Transverse colon (tissue), 4 donors: ENCODE data around the gene REG3G. TPM values are rescaled to one million over a fixed set of nuclear protein-coding genes. Genes with fewer than 3 reads are reported as not detected.

Source experiments
- DNase-seq: peaks from one replicate; pipeline ENCODE4 v3.0.0-alpha.2; 2019
- H3K27ac ChIP-seq, 4 donors: fragments of 200-600 bp; sonication (generic); 2 replicates each; pipeline ENCODE4 v1.5.1; 2016 to 2018; ENCODE audit warnings: inconsistent platforms in 4 of 4
- H3K27me3 ChIP-seq: fragments of 200-600 bp; sonication (generic); 2 replicates; pipeline ENCODE4 v1.5.1; 2017; ENCODE audit warnings: inconsistent platforms
- H3K36me3 ChIP-seq, 4 donors: fragments of 200-600 bp; sonication (generic); 2 replicates each; pipeline ENCODE4 v1.5.1; 2017 to 2019; ENCODE audit warnings: inconsistent platforms in 4 of 4
- H3K4me1 ChIP-seq, 4 donors: fragments of 200-600 bp; sonication (generic); 2 replicates each; pipeline ENCODE4 v1.5.1; 2017 to 2020; ENCODE audit warnings: inconsistent platforms in 4 of 4
- H3K4me3 ChIP-seq, 4 donors: fragments of 200-600 bp; sonication (generic); 1 replicate in 1 of 4; 2 replicates in 3 of 4; pipeline versions ENCODE4 v1.5.1 to v1.6.1; 2017 to 2019; ENCODE audit warnings: inconsistent platforms in 4 of 4
- H3K9me3 ChIP-seq, 2 donors: fragments of 200-600 bp; sonication (generic); 2 replicates each; pipeline ENCODE4 v1.5.1; 2017 to 2019; ENCODE audit warnings: inconsistent platforms in 2 of 2
- CTCF ChIP-seq, 5 experiments: fragments of 200-600 bp in 3 of 5; fragments of 450-650 bp in 2 of 5; sonication (generic) in 3 of 5; IDR thresholded peaks; 1 replicate in 2 of 5; 2 replicates in 3 of 5; pipeline ENCODE4 v1.5.1; 2016 to 2017; ENCODE audit warnings: antibody characterized with exemption in 5 of 5, inconsistent platforms in 3 of 5, mild to moderate bottlenecking in 2 of 5, moderate library complexity in 1 of 5
- EP300 ChIP-seq: sonication (generic); formaldehyde crosslinking; IDR thresholded peaks from one replicate; pipeline ENCODE4 v1.6.1; 2017; ENCODE audit warnings: antibody characterized with exemption, low read depth
- POLR2A ChIP-seq: fragments of 450-650 bp; IDR thresholded peaks from one replicate; pipeline ENCODE4 v1.6.1; 2016; ENCODE audit warnings: antibody characterized with exemption, mild to moderate bottlenecking, moderate library complexity
- POLR2AphosphoS5 ChIP-seq, 3 donors: sonication (generic); formaldehyde crosslinking; IDR thresholded peaks; one replicate each; pipeline ENCODE4 v1.6.1; 2016; ENCODE audit warnings: antibody characterized with exemption in 3 of 3
- WGBS, 2 donors: methylation state at CpG; one replicate each; pipeline ENCODE4 v1.1.5; 2018; ENCODE audit warnings: low coverage in 1 of 2; 5-methylcytosine and 5-hydroxymethylcytosine counted together
- in situ Hi-C, 4 donors: fragments of 200-750 bp; cut with MboI; loops; one replicate each; pipeline versions ENCODE4 v1.15.0 to v1.15.1; 2017; ENCODE audit warnings: low sequenced_read_pairs in 3 of 4, low pct_ligation_motif_present in 1 of 4, low pct_unique_long_range_greater_than_20kb in 1 of 4
- intact Hi-C: fragments of 100-400 bp; cut with DNase I; formaldehyde crosslinking; loops from one replicate; pipeline ENCODE4 v1.15.1; 2023; ENCODE audit warnings: low total_unique reads
- total RNA-seq, 4 donors: library from RNA; depleted of rRNA; stranded (reverse); fragments of >200 nt; gene quantifications; one replicate each; pipeline ENCODE4 v1.1.0, GENCODE V29; 2016

REG3G gene
- total RNA-seq, result not detected

DNA sequence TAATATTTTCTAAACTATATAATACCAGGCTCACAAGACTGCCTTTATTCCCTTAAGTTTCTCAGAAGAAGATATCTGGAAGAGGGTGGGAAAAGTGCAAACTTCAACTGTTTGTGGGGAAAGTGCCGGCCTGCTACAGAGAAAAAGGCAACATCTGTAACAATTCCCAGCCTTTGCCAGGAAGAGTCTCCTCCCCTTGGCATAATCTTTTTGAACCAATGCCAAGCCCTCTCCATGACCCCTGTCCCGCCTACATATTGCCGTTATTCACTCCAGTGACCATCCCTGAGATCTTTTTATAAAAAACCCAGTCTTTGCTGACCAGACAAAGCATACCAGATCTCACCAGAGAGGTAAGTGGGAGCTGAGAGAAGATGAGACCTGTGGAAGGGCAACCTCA is at the start of gene REG3G:
TSS of gene REG3G (plus strand) at position 282 of the 400 bp plus-strand sequence. CDS start 392 bp downstream, outside the sequence.
- no peaks in the 10 kb centered on the region for H3K27me3 ChIP-seq
- H3K9me3 ChIP-seq, result no peaks in the 10 kb centered on the region
- 33 to 37% methylated on average over 3 of the region's 3 CpGs for WGBS, 2 donors
- no peak within 1 kb of the TSS for H3K27ac ChIP-seq
- H3K4me1 ChIP-seq, result no peaks in the 10 kb centered on the region
- in situ Hi-C loops (no loop called here), intact Hi-C loops (no loop called here)
- no peak for DNase-seq
- no peak for TF ChIP-seq POLR2AphosphoS5 (IDR thresholded peaks at IDR 0.05)
- TF ChIP-seq CTCF (IDR thresholded peaks at IDR 0.05), result no peak
- TF ChIP-seq EP300, result no peak
- no peak for TF ChIP-seq POLR2A
- H3K4me3 ChIP-seq, result no peak within 1 kb of the TSS
- H3K36me3 ChIP-seq, result no peaks in the 10 kb centered on the region

GRCh38 chr2:78977661-78978145 is 47.8 kb upstream of the REG3G start:
- H3K4me3 ChIP-seq, result no peak overlapping the region
- H3K27me3 ChIP-seq, result no peaks in the 10 kb centered on the region
- in situ Hi-C loops, result no loop called here
- no peaks in the 10 kb centered on the region for H3K36me3 ChIP-seq
- intact Hi-C loops, result no loop called here
- no peaks in the 10 kb centered on the region for H3K4me1 ChIP-seq
- DNase-seq, result no peak
- H3K9me3 ChIP-seq, result no peaks in the 10 kb centered on the region
- H3K27ac ChIP-seq, result no peak overlapping the region
- 36 to 52% methylated on average over 4 of the region's 4 CpGs for WGBS, 2 donors
- TF ChIP-seq POLR2AphosphoS5 (IDR thresholded peaks at IDR 0.05) (no peak), EP300 (no peak), POLR2A (no peak), CTCF (IDR thresholded peaks at IDR 0.05) (no peak)

- DNase-seq, result no peak
- Histone ChIP-seq H3K4me3 (no peak overlapping the region), H3K4me1 (no peaks in the 10 kb centered on the region), H3K27me3 (no peaks in the 10 kb centered on the region), H3K36me3 (no peaks in the 10 kb centered on the region), H3K27ac (no peak overlapping the region), H3K9me3 (no peaks in the 10 kb centered on the region)
- in situ Hi-C loops, result no loop called here
- TF ChIP-seq POLR2AphosphoS5 (IDR thresholded peaks at IDR 0.05), result no peak
- no peak for TF ChIP-seq CTCF (IDR thresholded peaks at IDR 0.05)
- no peak for TF ChIP-seq POLR2A
- no peak for TF ChIP-seq EP300
- intact Hi-C loops, result no loop called here
Measured at GRCh38 chr2:78978340-78978739, 47.2 kb upstream of the REG3G start.

GRCh38 chr2:78979380-78980151 is 45.9 kb upstream of the REG3G start:
- intact Hi-C loops (no loop called here), in situ Hi-C loops (no loop called here)
- no peaks in the 10 kb centered on the region for H3K36me3 ChIP-seq
- no peak for TF ChIP-seq POLR2AphosphoS5 (IDR thresholded peaks at IDR 0.05)
- TF ChIP-seq CTCF (IDR thresholded peaks at IDR 0.05), result peak; percentile 35 to 65 (median 61)
- H3K4me1 ChIP-seq, result no peaks in the 10 kb centered on the region
- DNase-seq, result peak; percentile 24
- whole genome bisulfite sequencing, 2 donors, result 13 to 34% methylated on average over 4 to 9 of the region's 9 CpGs
- no peaks in the 10 kb centered on the region for H3K9me3 ChIP-seq
- H3K27ac ChIP-seq, result no peak overlapping the region
- no peaks in the 10 kb centered on the region for H3K27me3 ChIP-seq
- no peak overlapping the region for H3K4me3 ChIP-seq
